Nephron progenitor cell (in vitro differentiated cells): ENCODE data around the gene SRP68.

Experiments
- DNase-seq: peaks from one replicate; pipeline ENCODE4 v3.0.0; 2021
- H3K27ac Mint-ChIP-seq: 2 replicates; pipeline ENCODE4 v1.8.0; 2021; ENCODE audit warnings: mild to moderate bottlenecking, moderate library complexity, mixed read lengths
- H3K27me3 Mint-ChIP-seq: 2 replicates; pipeline ENCODE4 v1.8.0; 2021; ENCODE audit warnings: mild to moderate bottlenecking, low read depth, mixed read lengths; ENCODE audit not compliant: poor library complexity
- H3K36me3 Mint-ChIP-seq: 2 replicates; pipeline ENCODE4 v1.8.0; 2021; ENCODE audit warnings: low read depth, mixed read lengths
- H3K4me1 Mint-ChIP-seq: 2 replicates; pipeline ENCODE4 v1.8.0; 2021; ENCODE audit warnings: mixed read lengths
- H3K4me3 Mint-ChIP-seq: 2 replicates; pipeline ENCODE4 v1.8.0; 2021; ENCODE audit warnings: mild to moderate bottlenecking, moderate library complexity, mixed read lengths
- H3K9me3 Mint-ChIP-seq: 2 replicates; pipeline ENCODE4 v1.8.0; 2021; ENCODE audit warnings: mild to moderate bottlenecking, moderate library complexity, mixed read lengths
- TF ChIP-seq, protein P1 (sequence below): fragments of 200-600 bp; sonication (generic); IDR thresholded peaks from 2 replicates; pipeline ENCODE4 v1.5.0; 2021; ENCODE audit warnings: antibody characterized with exemption

SRP68 gene

DNA sequence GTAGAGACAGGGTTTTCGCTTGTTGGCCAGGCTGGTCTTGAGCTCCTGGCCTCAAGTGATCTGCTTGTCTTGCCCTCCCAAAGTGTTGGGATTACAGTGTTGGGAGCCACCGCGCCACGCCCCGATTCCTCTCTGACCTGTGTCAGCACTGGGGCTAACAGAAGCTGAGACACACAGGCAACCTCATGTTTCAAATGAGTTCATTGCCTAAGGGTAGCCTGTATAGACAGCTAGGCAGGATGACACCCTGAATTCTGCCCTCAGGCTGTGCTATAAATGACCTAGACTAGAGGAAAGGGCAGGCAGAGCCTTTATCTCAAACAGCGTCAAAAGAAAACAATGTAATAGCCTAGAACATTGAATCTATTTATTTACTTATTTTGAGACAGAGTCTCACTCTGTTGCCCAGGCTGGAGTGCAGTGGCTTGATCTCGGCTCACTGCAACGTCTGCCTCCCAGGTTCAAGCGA lies 74.0 kb downstream of the SRP68 start:
- Mint-ChIP-seq H3K9me3 (no peaks in the 10 kb centered on the region), H3K27ac (no peak overlapping the region), H3K36me3 (peaks cover 11% of the 10 kb centered on the region), H3K4me1 (peaks cover 30% of the 10 kb centered on the region), H3K27me3 (no peaks in the 10 kb centered on the region), H3K4me3 (no peak overlapping the region)
- DNase-seq, result no peak
- TF ChIP-seq, protein P1, sequence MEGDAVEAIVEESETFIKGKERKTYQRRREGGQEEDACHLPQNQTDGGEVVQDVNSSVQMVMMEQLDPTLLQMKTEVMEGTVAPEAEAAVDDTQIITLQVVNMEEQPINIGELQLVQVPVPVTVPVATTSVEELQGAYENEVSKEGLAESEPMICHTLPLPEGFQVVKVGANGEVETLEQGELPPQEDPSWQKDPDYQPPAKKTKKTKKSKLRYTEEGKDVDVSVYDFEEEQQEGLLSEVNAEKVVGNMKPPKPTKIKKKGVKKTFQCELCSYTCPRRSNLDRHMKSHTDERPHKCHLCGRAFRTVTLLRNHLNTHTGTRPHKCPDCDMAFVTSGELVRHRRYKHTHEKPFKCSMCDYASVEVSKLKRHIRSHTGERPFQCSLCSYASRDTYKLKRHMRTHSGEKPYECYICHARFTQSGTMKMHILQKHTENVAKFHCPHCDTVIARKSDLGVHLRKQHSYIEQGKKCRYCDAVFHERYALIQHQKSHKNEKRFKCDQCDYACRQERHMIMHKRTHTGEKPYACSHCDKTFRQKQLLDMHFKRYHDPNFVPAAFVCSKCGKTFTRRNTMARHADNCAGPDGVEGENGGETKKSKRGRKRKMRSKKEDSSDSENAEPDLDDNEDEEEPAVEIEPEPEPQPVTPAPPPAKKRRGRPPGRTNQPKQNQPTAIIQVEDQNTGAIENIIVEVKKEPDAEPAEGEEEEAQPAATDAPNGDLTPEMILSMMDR, result no peak

DNA sequence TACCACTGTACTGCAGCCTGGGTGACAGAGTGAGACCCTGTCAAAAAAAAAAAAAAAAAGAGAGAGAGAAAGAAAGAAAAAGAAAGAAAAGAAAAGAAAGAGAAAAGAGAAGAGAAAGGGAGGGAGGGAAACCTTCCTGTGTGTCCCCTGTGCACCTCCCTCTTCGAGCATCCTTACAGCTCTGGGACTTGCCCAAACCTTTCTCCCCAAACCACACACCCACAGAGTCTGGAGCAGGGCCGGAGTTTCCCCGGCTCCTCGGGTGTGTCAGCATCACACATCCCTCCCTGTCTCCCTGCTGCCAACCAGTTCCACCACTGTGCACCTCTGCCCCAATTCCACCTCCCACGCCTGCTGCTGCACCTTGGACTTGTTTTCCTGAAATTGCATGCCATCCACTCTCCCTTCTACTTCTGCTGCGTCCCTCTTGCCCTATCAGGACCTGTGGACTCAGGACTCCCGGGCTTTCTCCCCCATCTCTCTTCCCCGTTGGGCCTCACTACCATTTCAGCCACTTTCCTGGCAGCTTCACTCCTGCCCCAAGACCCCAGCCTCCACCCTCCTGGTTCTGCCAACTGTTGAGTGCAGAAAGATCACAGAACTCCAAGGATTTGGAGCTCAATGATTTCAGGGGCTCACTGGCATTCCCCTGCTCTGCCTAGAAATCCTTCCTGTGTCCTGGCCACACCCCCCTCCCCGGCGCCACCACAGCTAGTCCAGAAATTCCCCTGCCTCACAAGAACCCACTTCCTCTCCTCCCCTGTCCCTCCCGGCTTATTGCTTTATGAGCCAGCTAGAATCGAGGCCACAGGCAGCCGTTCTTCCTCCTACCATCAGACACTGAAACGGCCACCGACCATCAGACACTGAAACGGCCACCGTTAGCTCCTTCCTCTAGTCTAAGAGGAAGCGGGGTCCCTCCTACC lies 75.4 kb downstream of the SRP68 start:
- Mint-ChIP-seq H3K27me3 (no peaks in the 10 kb centered on the region), H3K27ac (peak overlapping the region; percentile 66), H3K36me3 (peaks cover 21% of the 10 kb centered on the region), H3K9me3 (no peaks in the 10 kb centered on the region), H3K4me1 (peaks cover 30% of the 10 kb centered on the region), H3K4me3 (peak overlapping the region; percentile 55)
- TF ChIP-seq, protein P1, result no peak
- peak; percentile 60 for DNase-seq

DNA sequence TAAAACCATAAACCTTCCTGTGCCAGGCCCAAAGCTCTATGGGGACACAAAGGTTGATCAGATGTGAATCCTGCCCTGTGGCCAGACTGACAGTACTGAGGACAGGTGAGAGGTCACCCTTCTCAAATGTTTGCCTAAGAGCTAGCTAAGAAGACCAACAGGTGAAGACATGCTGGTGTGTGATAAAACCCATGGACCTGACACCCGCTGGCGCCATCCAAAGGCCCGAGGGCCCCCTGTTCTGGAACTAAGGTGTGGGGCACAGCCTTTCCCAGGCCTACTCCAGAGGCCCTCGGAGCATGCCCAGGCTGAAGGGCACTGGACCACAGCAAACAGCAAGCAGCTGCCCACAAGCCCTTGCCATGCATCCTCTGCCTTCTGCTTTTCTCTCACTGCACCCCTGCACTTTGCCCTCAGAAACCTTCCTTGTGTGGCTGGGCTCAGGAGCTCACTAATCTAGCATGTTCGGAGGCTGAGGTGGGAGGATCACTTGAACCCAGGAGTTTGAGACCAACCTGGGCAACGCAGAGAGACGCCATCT lies 76.9 kb downstream of the SRP68 start:
- Mint-ChIP-seq H3K27ac (no peak overlapping the region), H3K9me3 (no peaks in the 10 kb centered on the region), H3K4me1 (peaks cover 30% of the 10 kb centered on the region), H3K4me3 (no peak overlapping the region), H3K27me3 (no peaks in the 10 kb centered on the region), H3K36me3 (peaks cover 29% of the 10 kb centered on the region)
- no peak for DNase-seq
- TF ChIP-seq, protein P1, result no peak

DNA sequence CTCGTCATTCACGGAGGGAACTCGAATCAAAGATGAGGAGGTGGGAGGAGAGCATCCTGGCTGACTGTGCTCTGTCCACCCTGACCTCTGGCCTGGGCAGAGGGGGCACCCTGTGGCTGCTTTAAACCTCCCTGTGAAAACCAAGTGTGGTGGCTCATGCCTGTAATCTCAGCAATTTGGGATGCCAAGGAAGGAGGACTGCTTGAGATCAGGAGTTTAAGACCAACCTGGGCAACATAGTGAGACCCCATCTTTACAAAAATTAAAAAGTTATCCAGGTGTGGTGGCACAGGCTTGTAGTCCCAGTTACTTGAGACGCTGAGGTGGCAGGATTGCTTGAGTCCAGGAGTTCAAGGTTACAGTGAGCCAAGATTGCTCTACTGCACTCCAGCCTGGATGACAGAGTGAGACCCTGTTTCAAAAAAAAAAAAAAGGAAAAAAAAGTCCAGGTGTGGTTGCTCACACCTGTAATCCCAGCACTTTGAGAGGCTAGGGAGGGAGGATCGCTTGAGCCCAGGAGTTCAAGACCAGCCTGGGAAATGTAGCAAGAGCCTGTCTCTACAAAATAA lies 77.4 kb downstream of the SRP68 start:
- H3K27me3 Mint-ChIP-seq, result no peaks in the 10 kb centered on the region
- TF ChIP-seq, protein P1, result no peak
- peaks cover 27% of the 10 kb centered on the region for H3K4me1 Mint-ChIP-seq
- peaks cover 29% of the 10 kb centered on the region for H3K36me3 Mint-ChIP-seq
- no peak overlapping the region for H3K27ac Mint-ChIP-seq
- no peak overlapping the region for H3K4me3 Mint-ChIP-seq
- DNase-seq, result no peak
- no peaks in the 10 kb centered on the region for H3K9me3 Mint-ChIP-seq

DNA sequence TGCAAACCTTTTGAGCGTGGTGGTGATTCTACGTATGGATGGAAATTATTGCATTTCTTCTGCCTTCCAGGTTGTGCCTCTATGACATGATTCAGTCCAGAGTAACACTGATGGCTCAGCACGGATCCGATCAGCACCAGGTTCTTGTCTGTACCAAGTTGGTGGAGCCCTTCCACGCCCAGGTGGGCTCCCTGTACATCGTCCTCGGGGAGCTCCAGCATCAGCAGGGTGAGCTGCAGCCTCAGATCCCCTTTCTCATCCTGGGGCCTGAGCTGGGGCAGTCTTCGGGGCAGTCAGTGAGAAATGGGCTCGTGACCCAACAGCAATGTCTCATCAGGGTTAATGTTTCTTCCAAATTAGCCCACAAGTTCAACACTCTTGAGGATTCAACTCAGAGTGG lies 80.9 kb downstream of the SRP68 start:
- Mint-ChIP-seq H3K36me3 (peaks cover 25% of the 10 kb centered on the region), H3K27ac (peak overlapping the region; percentile 54), H3K27me3 (no peaks in the 10 kb centered on the region), H3K9me3 (no peaks in the 10 kb centered on the region), H3K4me1 (peaks cover 1% of the 10 kb centered on the region), H3K4me3 (no peak overlapping the region)
- DNase-seq, result no peak
- TF ChIP-seq, protein P1, result no peak
